ENCODE measurements around the gene SPDEF.

SPDEF gene

DNA sequence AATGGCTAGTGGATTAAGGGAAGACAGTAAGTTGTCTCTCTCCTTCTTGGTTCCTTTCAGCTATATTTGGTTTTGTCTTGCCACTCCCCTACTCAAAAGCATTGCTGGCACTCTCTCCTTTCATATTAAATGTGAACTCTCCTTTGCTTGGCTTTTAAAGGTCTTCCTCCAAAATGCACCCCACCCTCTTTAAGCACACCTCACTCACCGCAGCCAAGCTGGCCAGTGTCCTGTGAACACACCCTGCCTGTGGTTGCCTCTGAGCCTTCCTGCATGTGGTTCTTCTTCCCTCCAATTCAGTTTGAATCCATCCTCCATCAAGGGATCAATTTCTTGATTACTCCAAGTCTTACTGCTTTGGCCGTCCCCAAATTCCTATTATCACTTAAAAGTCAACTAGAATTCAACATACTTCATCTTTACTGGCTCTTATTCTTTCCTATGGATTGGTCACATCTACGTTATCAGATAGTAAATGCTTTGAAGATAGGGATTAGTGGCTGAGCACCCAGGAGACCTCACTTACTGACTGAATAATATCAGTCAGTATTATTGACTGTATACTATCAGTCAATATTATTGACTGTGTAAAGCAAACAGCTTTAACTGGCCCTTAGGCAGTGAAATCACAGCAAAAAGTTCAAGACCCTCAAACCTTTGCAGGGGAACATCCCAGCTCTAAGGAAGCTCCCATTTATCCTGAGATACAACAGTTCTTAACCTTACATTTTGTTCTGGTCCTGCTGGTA lies 41.6 kb upstream of the SPDEF start:
- H3K4me3 ChIP-seq (ENCODE audit: low read depth, low read length) = no peak overlapping the region
- DNase-seq (ENCODE audit: low read depth) = no peak
- TF ChIP-seq, protein P1, sequence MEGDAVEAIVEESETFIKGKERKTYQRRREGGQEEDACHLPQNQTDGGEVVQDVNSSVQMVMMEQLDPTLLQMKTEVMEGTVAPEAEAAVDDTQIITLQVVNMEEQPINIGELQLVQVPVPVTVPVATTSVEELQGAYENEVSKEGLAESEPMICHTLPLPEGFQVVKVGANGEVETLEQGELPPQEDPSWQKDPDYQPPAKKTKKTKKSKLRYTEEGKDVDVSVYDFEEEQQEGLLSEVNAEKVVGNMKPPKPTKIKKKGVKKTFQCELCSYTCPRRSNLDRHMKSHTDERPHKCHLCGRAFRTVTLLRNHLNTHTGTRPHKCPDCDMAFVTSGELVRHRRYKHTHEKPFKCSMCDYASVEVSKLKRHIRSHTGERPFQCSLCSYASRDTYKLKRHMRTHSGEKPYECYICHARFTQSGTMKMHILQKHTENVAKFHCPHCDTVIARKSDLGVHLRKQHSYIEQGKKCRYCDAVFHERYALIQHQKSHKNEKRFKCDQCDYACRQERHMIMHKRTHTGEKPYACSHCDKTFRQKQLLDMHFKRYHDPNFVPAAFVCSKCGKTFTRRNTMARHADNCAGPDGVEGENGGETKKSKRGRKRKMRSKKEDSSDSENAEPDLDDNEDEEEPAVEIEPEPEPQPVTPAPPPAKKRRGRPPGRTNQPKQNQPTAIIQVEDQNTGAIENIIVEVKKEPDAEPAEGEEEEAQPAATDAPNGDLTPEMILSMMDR (conservative IDR thresholded peaks at IDR 0.05; ENCODE audit: low read depth, low read length) = no peak

DNA sequence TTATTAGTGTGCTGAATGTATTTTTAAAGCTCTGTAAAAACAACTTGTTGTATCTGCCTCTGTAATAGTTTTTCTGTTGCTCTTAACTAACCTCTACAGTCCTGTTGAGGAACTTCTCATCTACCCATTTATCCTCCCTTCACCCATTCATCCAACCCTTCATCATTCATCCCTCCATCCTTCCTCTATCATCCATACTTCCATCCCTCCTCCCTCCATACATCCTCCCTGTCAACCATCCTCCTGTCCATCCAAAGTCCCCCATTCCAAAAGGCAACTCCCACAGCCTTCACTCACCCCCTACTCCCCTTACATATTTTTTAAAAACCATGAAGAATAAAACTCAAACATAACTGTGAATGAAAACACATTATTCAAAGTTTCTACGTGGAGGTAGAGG lies 40.7 kb upstream of the SPDEF start:
- no peak overlapping the region for H3K4me3 ChIP-seq (ENCODE audit: low read depth, low read length)
- DNase-seq (ENCODE audit: low read depth) = no peak
- TF ChIP-seq, protein P1 (conservative IDR thresholded peaks at IDR 0.05; ENCODE audit: low read depth, low read length) = no peak

DNA sequence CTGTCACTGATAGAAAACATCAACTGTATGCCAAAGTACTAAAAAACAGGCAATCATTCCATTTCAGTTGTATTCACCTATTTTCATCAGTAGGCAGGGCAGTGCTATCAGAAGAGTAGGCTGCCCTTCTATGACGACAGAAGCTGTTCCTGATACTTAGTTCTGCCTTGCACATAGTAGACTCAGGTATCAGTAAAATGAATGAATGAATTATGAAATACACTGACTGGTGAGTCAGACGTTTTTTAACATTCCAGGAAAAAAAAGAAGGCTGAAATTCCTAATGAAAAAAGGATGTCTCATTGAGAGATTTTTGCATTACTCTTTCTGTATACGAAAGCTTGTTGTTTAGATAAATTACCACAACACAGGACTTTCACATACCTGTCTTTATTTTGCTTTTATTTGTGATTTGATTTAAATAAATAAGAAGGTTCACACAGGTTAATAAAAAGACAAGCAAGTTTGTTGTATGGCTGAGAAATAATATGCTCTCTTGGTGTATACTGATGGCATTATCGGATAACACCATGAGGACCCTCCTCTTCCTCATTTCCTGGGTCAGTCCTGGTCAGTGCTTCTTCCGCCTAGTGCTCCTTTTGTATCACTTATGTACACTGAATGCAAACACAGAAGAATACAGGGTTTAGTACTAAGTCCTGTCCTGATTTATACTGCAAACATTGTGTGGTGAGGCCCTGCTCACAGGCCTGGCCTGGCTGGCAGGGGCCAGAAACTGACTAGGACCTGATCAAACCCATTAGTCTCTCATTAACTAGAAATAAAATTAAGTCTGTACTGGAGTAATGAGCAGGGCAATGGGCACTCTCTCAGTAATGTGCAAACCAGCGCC lies 39.4 kb upstream of the SPDEF start:
- TF ChIP-seq, protein P1 (conservative IDR thresholded peaks at IDR 0.05; ENCODE audit: low read depth, low read length) = no peak
- peak; percentile 46 for DNase-seq (ENCODE audit: low read depth)
- H3K4me3 ChIP-seq (ENCODE audit: low read depth, low read length) = no peak overlapping the region

DNA sequence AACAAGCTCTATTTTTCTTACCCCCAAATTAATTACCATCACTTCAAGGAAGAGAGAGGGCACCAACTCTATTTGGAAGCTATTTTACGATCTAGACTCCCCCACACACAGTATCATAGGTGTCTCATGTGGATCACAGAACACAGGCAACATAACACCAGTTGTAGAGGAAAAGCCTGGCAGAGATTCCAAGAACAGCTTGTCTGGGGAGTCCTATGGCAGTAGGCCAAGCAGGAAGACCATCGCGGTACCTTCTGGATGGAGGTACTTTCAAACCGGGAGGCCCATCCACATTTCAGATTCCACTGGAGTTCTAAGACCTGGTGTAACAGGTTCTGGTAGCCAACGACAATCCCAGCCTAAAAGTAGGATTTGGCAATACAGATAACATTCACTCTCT lies 37.6 kb upstream of the SPDEF start:
- TF ChIP-seq, protein P1 (conservative IDR thresholded peaks at IDR 0.05; ENCODE audit: low read depth, low read length) = no peak
- no peak for DNase-seq (ENCODE audit: low read depth)
- no peak overlapping the region for H3K4me3 ChIP-seq (ENCODE audit: low read depth, low read length)

DNA sequence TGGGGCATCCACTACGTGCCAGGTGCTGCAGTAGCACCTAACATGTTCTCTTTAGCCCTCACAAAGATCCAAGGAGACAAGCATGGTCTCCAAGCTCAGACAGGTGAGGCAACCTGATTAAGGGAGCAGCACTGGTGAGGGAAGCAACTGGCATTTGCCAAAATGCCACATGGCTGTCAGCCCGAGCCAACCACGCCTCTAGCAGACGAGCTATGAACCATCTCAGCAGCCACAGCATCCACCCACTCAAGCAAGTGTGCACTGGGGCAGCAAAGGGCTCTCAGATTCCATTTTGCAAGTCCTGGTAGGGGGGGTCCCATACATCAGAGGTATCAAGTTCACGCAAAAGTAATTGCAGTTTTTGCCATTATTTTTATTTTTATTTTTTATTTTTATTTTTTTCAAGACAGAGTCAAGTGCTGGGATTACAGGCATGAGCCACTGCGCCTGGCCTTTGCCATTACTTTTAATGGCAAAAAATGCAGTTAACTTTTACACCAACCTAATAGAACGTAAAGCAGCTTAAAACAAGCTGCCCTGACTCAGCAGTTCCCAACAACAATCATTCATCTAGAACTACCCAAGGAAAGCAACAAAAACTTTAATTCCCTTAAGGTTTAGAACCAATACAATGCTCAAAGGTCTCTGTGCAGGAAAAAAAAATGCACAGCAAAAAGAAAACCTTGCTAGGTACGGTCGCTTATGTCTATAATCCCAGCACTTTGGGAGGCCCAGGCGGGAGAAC lies 36.3 kb upstream of the SPDEF start:
- DNase-seq (ENCODE audit: low read depth) = no peak
- TF ChIP-seq, protein P1 (conservative IDR thresholded peaks at IDR 0.05; ENCODE audit: low read depth, low read length) = no peak
- no peak overlapping the region for H3K4me3 ChIP-seq (ENCODE audit: low read depth, low read length)

DNA sequence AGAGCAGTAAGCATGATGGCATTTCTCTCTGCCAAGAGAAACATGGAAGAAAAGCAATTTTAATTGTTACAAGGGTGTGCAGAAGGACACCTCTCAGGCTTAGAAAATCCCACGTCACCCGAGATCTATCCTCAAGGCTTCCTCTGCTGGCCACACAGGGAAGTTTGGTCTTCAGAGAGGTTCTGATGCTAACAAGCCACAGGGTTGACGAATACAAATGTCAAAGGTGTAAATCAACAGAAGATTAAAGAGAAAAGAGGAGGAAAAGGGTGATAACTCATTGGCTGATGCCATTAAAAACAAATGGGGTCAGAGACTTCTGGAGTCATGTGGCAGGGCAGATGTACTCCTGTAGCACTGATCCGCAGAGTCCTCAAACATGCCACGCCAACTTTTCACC lies 33.6 kb upstream of the SPDEF start:
- TF ChIP-seq, protein P1 (conservative IDR thresholded peaks at IDR 0.05; ENCODE audit: low read depth, low read length) = peak; percentile 19
- no peak overlapping the region for H3K4me3 ChIP-seq (ENCODE audit: low read depth, low read length)
- no peak for DNase-seq (ENCODE audit: low read depth)

Data from choroid plexus epithelial cell (primary cell).